Measurements from ENCODE around the gene TSPAN2. TPM values are rescaled to one million over a fixed set of nuclear protein-coding genes. Genes with fewer than 3 reads are reported as not detected.

TSPAN2 gene
- polyA plus RNA-seq, result 10.4 and 10.7 TPM in 2 replicates

GRCh38 chr1:115089420-115090185, at the start of gene TSPAN2:
Gene TSPAN2, minus strand, starts transcription at chr1:115089503. Its CDS starts 71 bp downstream, at chr1:115089432.

GRCh38 chr1:115029526-115029925, 59.8 kb downstream of the TSPAN2 start, which contains the start of gene TSHB:
Gene TSHB, plus strand, starts transcription at chr1:115029826. Its CDS starts 3,537 bp downstream, at chr1:115033363.

Other genes with a start within 250 kb of the TSPAN2 start
- gene SYCP1, start 234.6 kb downstream of the TSPAN2 start, polyA plus RNA-seq, result 8.1 and 19.9 TPM in 2 replicates
- gene TSHB, start 59.7 kb downstream of the TSPAN2 start, polyA plus RNA-seq, result not detected in 2 replicates
- gene NGF, start 248.7 kb upstream of the TSPAN2 start, polyA plus RNA-seq, result 0.62 TPM in 1 of 2 replicates, not detected in the other

All from Purkinje cell (primary cell).